GM21447 (cell line): Measurements from ENCODE around the gene DPEP3.

Source experiments
- ATAC-seq: cut with Tn5 transposase; IDR thresholded peaks from one replicate; pipeline ENCODE4 v1.9.1; 2021; ENCODE audit not compliant: unreplicated experiment

Gene DPEP3

GRCh38 chr16:67932462-67932840 is 47.8 kb downstream of the DPEP3 start:
- no peak for ATAC-seq

GRCh38 chr16:67931712-67932461 is 48.4 kb downstream of the DPEP3 start, which contains the start of gene CTRL:
Gene CTRL (minus strand): TSS chr16:67931862. CDS start chr16:67931852, 10 bp downstream.
- ATAC-seq: no peak

- no peak for ATAC-seq
These were observed 49.6 kb downstream of the DPEP3 start for GRCh38 chr16:67930678-67931211.

GRCh38 chr16:67930191-67930590 is 50.1 kb downstream of the DPEP3 start:
- no peak for ATAC-seq

GRCh38 chr16:67928561-67929364 is 51.5 kb downstream of the DPEP3 start:
- peak; percentile 51 for ATAC-seq

- ATAC-seq: no peak
These were observed 52.2 kb downstream of the DPEP3 start for GRCh38 chr16:67928147-67928546.

- no peak for ATAC-seq
These were observed 53.0 kb downstream of the DPEP3 start for GRCh38 chr16:67927131-67927941.

GRCh38 chr16:67926181-67926750 is 54.0 kb downstream of the DPEP3 start:
- ATAC-seq: no peak
